GM23338 (cell line): ENCODE results near the gene NOP10. TPM values are rescaled to one million over a fixed set of nuclear protein-coding genes. Genes with fewer than 3 reads are reported as not detected.
A peak's percentile ranks its signal among the peaks of the same experiment; 100 is the strongest.

Experiments used
- ATAC-seq: fragments of 200-7000 bp; cut with Tn5 transposase; 3 replicates; pipeline ENCODE4 v1.9.1; 2020
- DNase-seq: peaks from one replicate; pipeline ENCODE4 v3.0.0-alpha.2; 2015; ENCODE audit warnings: low spot score
- H2AFZ ChIP-seq: fragments of 200-600 bp; sonication (generic); 2 replicates; pipeline ENCODE4 v1.8.0; 2016; ENCODE audit warnings: antibody characterized with exemption, mild to moderate bottlenecking, moderate library complexity
- H3F3A ChIP-seq: fragments of 200-600 bp; sonication (generic); replicated peaks from 2 replicates; pipeline ENCODE4 v1.8.0; 2017; ENCODE audit warnings: antibody characterized with exemption, mixed run types, low read depth
- H3K27ac ChIP-seq: fragments of 200-600 bp; sonication (generic); 2 replicates; pipeline ENCODE4 v1.6.1; 2016; ENCODE audit warnings: low read depth
- H3K27me3 ChIP-seq: fragments of 200-600 bp; sonication (generic); 2 replicates; pipeline ENCODE4 v1.8.0; 2016; ENCODE audit warnings: mild to moderate bottlenecking, mixed run types, moderate library complexity; ENCODE audit not compliant: insufficient read depth
- H3K36me3 ChIP-seq: fragments of 200-600 bp; sonication (generic); 2 replicates; pipeline ENCODE4 v1.8.0; 2016; ENCODE audit warnings: mild to moderate bottlenecking; ENCODE audit not compliant: insufficient read depth
- H3K4me1 ChIP-seq: fragments of 200-600 bp; sonication (generic); 2 replicates; pipeline ENCODE4 v1.8.0; 2016; ENCODE audit warnings: mild to moderate bottlenecking, moderate library complexity; ENCODE audit not compliant: insufficient read depth
- H3K4me2 ChIP-seq: fragments of 200-600 bp; sonication (generic); 2 replicates; pipeline ENCODE4 v1.7.1; 2017; ENCODE audit warnings: mixed run types
- H3K4me3 ChIP-seq: fragments of 200-600 bp; sonication (generic); 2 replicates; pipeline ENCODE4 v1.6.1; 2016; ENCODE audit warnings: mixed run types
- H3K79me2 ChIP-seq: fragments of 200-600 bp; sonication (generic); replicated peaks from 2 replicates; pipeline ENCODE4 v1.8.0; 2017; ENCODE audit warnings: mild to moderate bottlenecking; ENCODE audit not compliant: insufficient read depth
- H3K9me2 ChIP-seq: fragments of 200-600 bp; sonication (generic); 2 replicates; pipeline ENCODE4 v1.8.0; 2017; ENCODE audit not compliant: insufficient read depth
- H4K20me1 ChIP-seq: fragments of 200-600 bp; sonication (generic); replicated peaks from 2 replicates; pipeline ENCODE4 v1.8.0; 2017; ENCODE audit warnings: mild to moderate bottlenecking; ENCODE audit not compliant: insufficient read depth
- H3K27ac Mint-ChIP-seq: 2 replicates; pipeline ENCODE4 v1.8.0; 2020; ENCODE audit warnings: inconsistent platforms, mild to moderate bottlenecking, moderate library complexity, mixed read lengths
- H3K27me3 Mint-ChIP-seq: 3 replicates; pipeline ENCODE4 v1.8.0; 2022; ENCODE audit warnings: low read depth, mild to moderate bottlenecking, moderate library complexity, mixed read lengths, inconsistent platforms; ENCODE audit not compliant: insufficient read depth, poor library complexity
- H3K36me3 Mint-ChIP-seq: 3 replicates; pipeline ENCODE4 v1.8.0; 2021; ENCODE audit warnings: low read depth, mild to moderate bottlenecking, inconsistent platforms, moderate library complexity, mixed read lengths
- H3K4me1 Mint-ChIP-seq: 3 replicates; pipeline ENCODE4 v1.8.0; 2020; ENCODE audit warnings: mild to moderate bottlenecking, inconsistent platforms, mixed read lengths
- H3K4me3 Mint-ChIP-seq: 3 replicates; pipeline ENCODE4 v1.8.0; 2021; ENCODE audit warnings: moderate library complexity, mild to moderate bottlenecking, inconsistent platforms, mixed read lengths
- H3K9me3 Mint-ChIP-seq: 3 replicates; pipeline ENCODE4 v1.8.0; 2020; ENCODE audit warnings: moderate library complexity, mild to moderate bottlenecking, inconsistent platforms, mixed read lengths
- CREB1 ChIP-seq: fragments of 250-450 bp; sonication (Bioruptor Pico); IDR thresholded peaks from 2 replicates; pipeline ENCODE4 v1.5.0; 2020; ENCODE audit warnings: low read depth, mild to moderate bottlenecking, moderate library complexity
- CTCF ChIP-seq, 2 experiments: fragments of 200-600 bp in 1 of 2; sonication (generic) in 1 of 2; conservative IDR thresholded peaks; 2 replicates each; pipeline versions ENCODE4 v1.5.1 to v1.6.1; 2016 to 2017; ENCODE audit warnings: antibody characterized with exemption in 2 of 2, low read depth in 2 of 2, mild to moderate bottlenecking in 2 of 2, moderate library complexity in 1 of 2
- EZH2 ChIP-seq: fragments of 200-600 bp; sonication (generic); IDR thresholded peaks from one replicate; pipeline ENCODE4 v1.8.0; 2017; ENCODE audit warnings: antibody characterized with exemption, mild to moderate bottlenecking, low read depth; ENCODE audit not compliant: unreplicated experiment
- JUNB ChIP-seq: IDR thresholded peaks from one replicate; pipeline ENCODE4 v1.6.1; 2016; ENCODE audit warnings: antibody characterized with exemption; ENCODE audit not compliant: unreplicated experiment
- STAT1 ChIP-seq: IDR thresholded peaks from one replicate; pipeline ENCODE4 v1.6.1; 2016; ENCODE audit warnings: antibody characterized with exemption; ENCODE audit not compliant: unreplicated experiment
- ZNF114 ChIP-seq: fragments of 250-450 bp; sonication (Bioruptor Pico); IDR thresholded peaks from 2 replicates; pipeline ENCODE4 v1.5.0; 2020; ENCODE audit warnings: mild to moderate bottlenecking, moderate library complexity
- ZNF331 ChIP-seq: fragments of 250-450 bp; sonication (Bioruptor Pico); IDR thresholded peaks from 2 replicates; pipeline ENCODE4 v1.5.0; 2020; ENCODE audit warnings: low read depth, mild to moderate bottlenecking, moderate library complexity
- polyA plus RNA-seq: library from polyadenylated mRNA; unstranded; fragments of >200 nt; fragmentation: Nextera tagmentation; extraction: Ambion mirVana; gene quantifications from 2 replicates; pipeline ENCODE4 v1.2.1, GENCODE V29; 2016
- total RNA-seq: library from RNA; depleted of rRNA; stranded (reverse); fragments of >200 nt; shearing (Covaris generic); gene quantifications from 2 replicates; pipeline ENCODE4 v1.2.3, GENCODE V29; 2014
- TF ChIP-seq, protein P1 (sequence below): fragments of 250-450 bp; sonication (Bioruptor Pico); IDR thresholded peaks from 2 replicates; pipeline ENCODE4 v1.5.0; 2020; ENCODE audit warnings: mild to moderate bottlenecking, moderate library complexity

Gene NOP10
- total and polyA plus RNA-seq, 2 experiments from 2014 or later: 417 to 718 TPM

GRCh38 chr15:34361278-34361677 lies 18.3 kb upstream of the NOP10 start (continued):
- TF ChIP-seq, protein P1, sequence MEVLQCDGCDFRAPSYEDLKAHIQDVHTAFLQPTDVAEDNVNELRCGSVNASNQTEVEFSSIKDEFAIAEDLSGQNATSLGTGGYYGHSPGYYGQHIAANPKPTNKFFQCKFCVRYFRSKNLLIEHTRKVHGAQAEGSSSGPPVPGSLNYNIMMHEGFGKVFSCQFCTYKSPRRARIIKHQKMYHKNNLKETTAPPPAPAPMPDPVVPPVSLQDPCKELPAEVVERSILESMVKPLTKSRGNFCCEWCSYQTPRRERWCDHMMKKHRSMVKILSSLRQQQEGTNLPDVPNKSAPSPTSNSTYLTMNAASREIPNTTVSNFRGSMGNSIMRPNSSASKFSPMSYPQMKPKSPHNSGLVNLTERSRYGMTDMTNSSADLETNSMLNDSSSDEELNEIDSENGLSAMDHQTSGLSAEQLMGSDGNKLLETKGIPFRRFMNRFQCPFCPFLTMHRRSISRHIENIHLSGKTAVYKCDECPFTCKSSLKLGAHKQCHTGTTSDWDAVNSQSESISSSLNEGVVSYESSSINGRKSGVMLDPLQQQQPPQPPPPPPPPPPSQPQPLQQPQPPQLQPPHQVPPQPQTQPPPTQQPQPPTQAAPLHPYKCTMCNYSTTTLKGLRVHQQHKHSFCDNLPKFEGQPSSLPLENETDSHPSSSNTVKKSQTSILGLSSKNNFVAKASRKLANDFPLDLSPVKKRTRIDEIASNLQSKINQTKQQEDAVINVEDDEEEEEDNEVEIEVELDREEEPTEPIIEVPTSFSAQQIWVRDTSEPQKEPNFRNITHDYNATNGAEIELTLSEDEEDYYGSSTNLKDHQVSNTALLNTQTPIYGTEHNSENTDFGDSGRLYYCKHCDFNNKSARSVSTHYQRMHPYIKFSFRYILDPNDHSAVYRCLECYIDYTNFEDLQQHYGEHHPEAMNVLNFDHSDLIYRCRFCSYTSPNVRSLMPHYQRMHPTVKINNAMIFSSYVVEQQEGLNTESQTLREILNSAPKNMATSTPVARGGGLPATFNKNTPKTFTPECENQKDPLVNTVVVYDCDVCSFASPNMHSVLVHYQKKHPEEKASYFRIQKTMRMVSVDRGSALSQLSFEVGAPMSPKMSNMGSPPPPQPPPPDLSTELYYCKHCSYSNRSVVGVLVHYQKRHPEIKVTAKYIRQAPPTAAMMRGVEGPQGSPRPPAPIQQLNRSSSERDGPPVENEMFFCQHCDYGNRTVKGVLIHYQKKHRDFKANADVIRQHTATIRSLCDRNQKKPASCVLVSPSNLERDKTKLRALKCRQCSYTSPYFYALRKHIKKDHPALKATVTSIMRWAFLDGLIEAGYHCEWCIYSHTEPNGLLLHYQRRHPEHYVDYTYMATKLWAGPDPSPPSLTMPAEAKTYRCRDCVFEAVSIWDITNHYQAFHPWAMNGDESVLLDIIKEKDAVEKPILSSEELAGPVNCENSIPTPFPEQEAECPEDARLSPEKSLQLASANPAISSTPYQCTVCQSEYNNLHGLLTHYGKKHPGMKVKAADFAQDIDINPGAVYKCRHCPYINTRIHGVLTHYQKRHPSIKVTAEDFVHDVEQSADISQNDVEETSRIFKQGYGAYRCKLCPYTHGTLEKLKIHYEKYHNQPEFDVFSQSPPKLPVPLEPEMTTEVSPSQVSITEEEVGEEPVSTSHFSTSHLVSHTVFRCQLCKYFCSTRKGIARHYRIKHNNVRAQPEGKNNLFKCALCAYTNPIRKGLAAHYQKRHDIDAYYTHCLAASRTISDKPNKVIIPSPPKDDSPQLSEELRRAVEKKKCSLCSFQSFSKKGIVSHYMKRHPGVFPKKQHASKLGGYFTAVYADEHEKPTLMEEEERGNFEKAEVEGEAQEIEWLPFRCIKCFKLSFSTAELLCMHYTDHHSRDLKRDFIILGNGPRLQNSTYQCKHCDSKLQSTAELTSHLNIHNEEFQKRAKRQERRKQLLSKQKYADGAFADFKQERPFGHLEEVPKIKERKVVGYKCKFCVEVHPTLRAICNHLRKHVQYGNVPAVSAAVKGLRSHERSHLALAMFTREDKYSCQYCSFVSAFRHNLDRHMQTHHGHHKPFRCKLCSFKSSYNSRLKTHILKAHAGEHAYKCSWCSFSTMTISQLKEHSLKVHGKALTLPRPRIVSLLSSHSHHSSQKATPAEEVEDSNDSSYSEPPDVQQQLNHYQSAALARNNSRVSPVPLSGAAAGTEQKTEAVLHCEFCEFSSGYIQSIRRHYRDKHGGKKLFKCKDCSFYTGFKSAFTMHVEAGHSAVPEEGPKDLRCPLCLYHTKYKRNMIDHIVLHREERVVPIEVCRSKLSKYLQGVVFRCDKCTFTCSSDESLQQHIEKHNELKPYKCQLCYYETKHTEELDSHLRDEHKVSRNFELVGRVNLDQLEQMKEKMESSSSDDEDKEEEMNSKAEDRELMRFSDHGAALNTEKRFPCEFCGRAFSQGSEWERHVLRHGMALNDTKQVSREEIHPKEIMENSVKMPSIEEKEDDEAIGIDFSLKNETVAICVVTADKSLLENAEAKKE (CRISPR knock-in tag): no peak
- no peak for TF ChIP-seq ZNF331
- no peak for TF ChIP-seq ZNF114 (CRISPR knock-in tag)
- TF ChIP-seq JUNB: no peak
- TF ChIP-seq CREB1 (CRISPR knock-in tag): no peak

- Histone ChIP-seq H3K4me1 (peaks cover 2% of the 10 kb centered on the region), H3K9me2 (no peaks in the 10 kb centered on the region), H3K4me3 (no peak overlapping the region), H3K4me2 (no peak overlapping the region), H3K27ac (no peak overlapping the region), H3K79me2 (peaks cover 12% of the 10 kb centered on the region), H3K36me3 (peaks cover 15% of the 10 kb centered on the region), H3K27me3 (no peaks in the 10 kb centered on the region), H3F3A (no peaks in the 10 kb centered on the region), H4K20me1 (peaks cover 11% of the 10 kb centered on the region; the same call in 1 of the 2 replicates), H2AFZ (no peak overlapping the region)
- peak; percentile 86 for ATAC-seq
- no peak for TF ChIP-seq STAT1
- TF ChIP-seq EZH2: no peak
- peak; percentile 7 to 37; a peak in 2 of 4 replicates for TF ChIP-seq CTCF (conservative IDR thresholded peaks at IDR 0.05; ENCODE audit: low read depth in 2 of 2)
- Mint-ChIP-seq H3K4me1 (peaks cover 11% of the 10 kb centered on the region), H3K4me3 (no peak overlapping the region), H3K36me3 (peaks cover 77% of the 10 kb centered on the region), H3K27ac (peak overlapping the region; percentile 51; the same call in 1 of the 2 replicates), H3K27me3 (peaks cover 11% of the 10 kb centered on the region), H3K9me3 (no peaks in the 10 kb centered on the region; the same call in 2 of the 3 replicates)
- peak; percentile 71 for DNase-seq
Observed at GRCh38 chr15:34360298-34360697, 17.4 kb upstream of the NOP10 start.
